RWPE2 (cell line): ENCODE results near the gene PCDHB13.
A peak's percentile ranks its signal among the peaks of the same experiment; 100 is the strongest.
"Not testable (repeated sequence)": the region's sequence is repeated elsewhere in the genome, so short reads cannot be mapped to it uniquely, and the experiment has no call there.

Source experiments
- ATAC-seq: fragments of 200-7000 bp; cut with Tn5 transposase; 3 replicates; pipeline ENCODE4 v1.9.1; 2021; ENCODE audit warnings: low read depth
- DNase-seq: peaks from one replicate; pipeline ENCODE4 v3.0.0-alpha.2; 2020; ENCODE audit warnings: low spot score
- H3K27ac ChIP-seq: fragments of 450-650 bp; 2 replicates; pipeline ENCODE4 v1.5.1; 2017; ENCODE audit warnings: mild to moderate bottlenecking; ENCODE audit not compliant: poor library complexity, severe bottlenecking
- H3K27me3 ChIP-seq: fragments of 250-450 bp; sonication (Bioruptor Pico); 2 replicates; pipeline ENCODE4 v1.5.1; 2021; ENCODE audit warnings: mild to moderate bottlenecking, moderate library complexity; ENCODE audit not compliant: insufficient read depth, poor library complexity, severe bottlenecking
- H3K36me3 ChIP-seq: fragments of 250-450 bp; sonication (Bioruptor Pico); 2 replicates; pipeline ENCODE4 v1.5.1; 2020; ENCODE audit warnings: low read depth, mild to moderate bottlenecking, moderate library complexity
- H3K4me1 ChIP-seq: fragments of 250-450 bp; sonication (Bioruptor Pico); 2 replicates; pipeline ENCODE4 v1.5.1; 2021; ENCODE audit warnings: mild to moderate bottlenecking, moderate library complexity; ENCODE audit not compliant: insufficient read depth, poor library complexity, severe bottlenecking
- H3K4me3 ChIP-seq: fragments of 250-450 bp; sonication (Bioruptor Pico); 2 replicates; pipeline ENCODE4 v1.5.1; 2021; ENCODE audit warnings: mild to moderate bottlenecking, moderate library complexity; ENCODE audit not compliant: severe bottlenecking
- H3K9me3 ChIP-seq: fragments of 250-450 bp; sonication (Bioruptor Pico); 2 replicates; pipeline ENCODE4 v1.5.1; 2021; ENCODE audit warnings: mild to moderate bottlenecking, moderate library complexity; ENCODE audit not compliant: severe bottlenecking
- TF ChIP-seq, protein P1 (sequence below): fragments of 450-650 bp; IDR thresholded peaks from one replicate; pipeline ENCODE4 v1.5.1; 2017; ENCODE audit warnings: mild to moderate bottlenecking, moderate library complexity; ENCODE audit not compliant: poor library complexity, severe bottlenecking

The PCDHB13 gene

DNA sequence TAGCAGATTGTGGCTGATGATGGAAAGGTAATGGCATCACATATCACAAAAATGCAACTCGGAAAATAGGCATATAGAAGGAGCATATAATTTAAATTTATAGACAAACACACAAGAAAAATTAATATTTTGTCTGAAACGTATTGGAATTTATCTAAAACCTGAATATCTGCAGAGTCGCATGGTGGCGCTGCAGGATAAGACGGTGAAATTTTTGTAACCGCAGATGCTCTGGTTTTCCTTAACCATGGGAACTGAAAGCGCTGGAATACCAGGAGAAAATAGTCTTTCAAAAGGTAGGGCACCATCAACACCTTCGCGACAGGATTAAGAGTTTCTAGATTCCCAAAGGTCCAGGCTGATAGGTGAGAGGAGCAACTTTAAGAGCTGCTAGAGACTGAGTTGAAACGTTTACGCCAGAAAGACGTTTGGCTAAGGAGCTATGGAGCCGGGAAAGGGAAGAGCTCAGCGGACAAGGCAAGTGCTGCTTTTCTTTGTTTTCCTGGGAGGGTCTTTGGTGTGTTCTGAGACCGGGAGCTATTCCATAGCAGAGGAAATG is 20.5 kb downstream of the PCDHB13 start:
- DNase-seq (no peak), ATAC-seq (no peak)
- H3K9me3 ChIP-seq: peaks cover 10% of the 10 kb centered on the region
- H3K36me3 ChIP-seq: no peaks in the 10 kb centered on the region
- no peak overlapping the region for H3K27ac ChIP-seq
- peaks cover 16% of the 10 kb centered on the region for H3K27me3 ChIP-seq
- TF ChIP-seq, protein P1, sequence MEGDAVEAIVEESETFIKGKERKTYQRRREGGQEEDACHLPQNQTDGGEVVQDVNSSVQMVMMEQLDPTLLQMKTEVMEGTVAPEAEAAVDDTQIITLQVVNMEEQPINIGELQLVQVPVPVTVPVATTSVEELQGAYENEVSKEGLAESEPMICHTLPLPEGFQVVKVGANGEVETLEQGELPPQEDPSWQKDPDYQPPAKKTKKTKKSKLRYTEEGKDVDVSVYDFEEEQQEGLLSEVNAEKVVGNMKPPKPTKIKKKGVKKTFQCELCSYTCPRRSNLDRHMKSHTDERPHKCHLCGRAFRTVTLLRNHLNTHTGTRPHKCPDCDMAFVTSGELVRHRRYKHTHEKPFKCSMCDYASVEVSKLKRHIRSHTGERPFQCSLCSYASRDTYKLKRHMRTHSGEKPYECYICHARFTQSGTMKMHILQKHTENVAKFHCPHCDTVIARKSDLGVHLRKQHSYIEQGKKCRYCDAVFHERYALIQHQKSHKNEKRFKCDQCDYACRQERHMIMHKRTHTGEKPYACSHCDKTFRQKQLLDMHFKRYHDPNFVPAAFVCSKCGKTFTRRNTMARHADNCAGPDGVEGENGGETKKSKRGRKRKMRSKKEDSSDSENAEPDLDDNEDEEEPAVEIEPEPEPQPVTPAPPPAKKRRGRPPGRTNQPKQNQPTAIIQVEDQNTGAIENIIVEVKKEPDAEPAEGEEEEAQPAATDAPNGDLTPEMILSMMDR: peak; percentile 43
- H3K4me3 ChIP-seq: no peak overlapping the region
- no peaks in the 10 kb centered on the region for H3K4me1 ChIP-seq

DNA sequence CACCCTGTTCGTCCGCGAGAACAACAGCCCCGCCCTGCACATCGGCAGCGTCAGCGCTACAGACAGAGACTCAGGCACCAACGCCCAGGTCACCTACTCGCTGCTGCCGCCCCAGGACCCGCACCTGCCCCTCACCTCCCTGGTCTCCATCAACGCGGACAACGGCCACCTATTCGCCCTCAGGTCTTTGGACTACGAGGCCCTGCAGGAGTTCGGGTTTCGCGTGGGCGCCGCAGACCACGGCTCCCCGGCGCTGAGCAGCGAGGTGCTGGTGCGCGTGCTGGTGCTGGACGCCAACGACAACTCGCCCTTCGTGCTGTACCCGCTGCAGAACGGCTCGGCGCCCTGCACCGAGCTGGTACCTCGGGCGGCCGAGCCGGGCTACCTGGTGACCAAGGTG is 22.2 kb downstream of the PCDHB13 start:
- H3K27ac ChIP-seq, ATAC-seq, H3K4me1 ChIP-seq, H3K36me3 ChIP-seq, DNase-seq, H3K4me3 ChIP-seq: not testable (repeated sequence)
- Histone ChIP-seq H3K9me3 (peaks cover 16% of the 10 kb centered on the region), H3K27me3 (peaks cover 24% of the 10 kb centered on the region)

DNA sequence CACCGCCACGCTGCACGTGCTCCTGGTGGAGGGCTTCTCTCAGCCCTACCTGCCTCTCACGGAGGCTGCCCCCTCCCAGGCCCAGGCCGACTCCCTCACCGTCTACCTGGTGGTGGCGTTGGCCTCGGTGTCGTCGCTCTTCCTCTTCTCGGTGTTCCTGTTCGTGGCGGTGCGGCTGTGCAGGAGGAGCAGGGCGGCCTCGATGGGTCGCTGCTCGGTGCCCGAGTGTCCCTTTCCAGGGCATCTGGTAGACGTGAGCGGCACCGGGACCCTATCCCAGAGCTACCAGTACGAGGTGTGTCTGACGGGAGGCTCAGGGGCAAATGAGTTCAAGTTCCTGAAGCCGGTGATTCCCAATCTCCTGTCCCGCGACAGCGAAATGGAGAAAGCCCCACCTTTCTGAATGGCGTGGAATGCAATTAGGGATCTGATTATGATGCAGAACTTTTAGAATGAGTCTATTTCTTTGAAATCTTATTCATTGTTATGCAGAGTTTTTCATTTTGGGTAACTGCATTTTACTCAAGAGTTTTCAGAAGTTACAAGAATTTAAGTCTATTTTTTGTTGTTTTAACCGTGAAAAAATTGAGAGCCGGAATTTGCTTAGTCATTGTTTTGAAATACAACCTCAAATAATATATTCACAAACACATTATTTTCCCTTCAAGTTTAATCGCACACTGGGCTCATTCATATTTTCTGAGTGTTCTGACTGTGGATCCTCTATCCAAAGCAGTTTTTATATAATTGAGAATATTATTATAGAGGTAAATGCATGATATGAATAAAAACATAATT is 23.0 kb downstream of the PCDHB13 start:
- H3K36me3 ChIP-seq: no peaks in the 10 kb centered on the region
- DNase-seq: no peak
- H3K4me3 ChIP-seq: no peak overlapping the region
- no peaks in the 10 kb centered on the region for H3K4me1 ChIP-seq
- H3K27ac ChIP-seq: no peak overlapping the region
- H3K27me3 ChIP-seq: peaks cover 24% of the 10 kb centered on the region
- TF ChIP-seq, protein P1: no peak
- no peak for ATAC-seq
- peaks cover 16% of the 10 kb centered on the region for H3K9me3 ChIP-seq

DNA sequence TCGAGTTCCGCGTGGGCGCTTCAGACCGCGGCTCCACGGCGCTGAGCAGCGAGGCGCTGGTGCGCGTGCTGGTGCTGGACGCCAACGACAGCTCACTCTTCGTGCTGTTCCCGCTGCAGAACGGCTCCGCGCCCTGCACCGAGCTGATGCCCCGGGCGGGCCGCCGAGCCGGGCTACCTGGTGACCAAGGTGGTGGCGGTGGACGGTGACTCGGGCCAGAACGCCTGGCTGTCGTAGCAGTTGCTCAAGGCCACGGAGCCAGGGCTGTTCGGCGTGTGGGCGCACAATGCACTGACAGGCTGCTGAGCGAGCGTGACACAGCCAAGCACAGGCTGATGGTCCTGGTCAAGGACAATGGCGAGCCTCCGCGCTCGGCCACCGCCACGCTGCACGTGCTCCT is 27.8 kb downstream of the PCDHB13 start:
- no peak overlapping the region for H3K27ac ChIP-seq
- no peaks in the 10 kb centered on the region for H3K36me3 ChIP-seq
- TF ChIP-seq, protein P1: no peak
- H3K4me1 ChIP-seq: no peaks in the 10 kb centered on the region
- peaks cover 15% of the 10 kb centered on the region for H3K27me3 ChIP-seq
- ATAC-seq (no peak), DNase-seq (no peak)
- H3K9me3 ChIP-seq: peaks cover 20% of the 10 kb centered on the region
- no peak overlapping the region for H3K4me3 ChIP-seq

DNA sequence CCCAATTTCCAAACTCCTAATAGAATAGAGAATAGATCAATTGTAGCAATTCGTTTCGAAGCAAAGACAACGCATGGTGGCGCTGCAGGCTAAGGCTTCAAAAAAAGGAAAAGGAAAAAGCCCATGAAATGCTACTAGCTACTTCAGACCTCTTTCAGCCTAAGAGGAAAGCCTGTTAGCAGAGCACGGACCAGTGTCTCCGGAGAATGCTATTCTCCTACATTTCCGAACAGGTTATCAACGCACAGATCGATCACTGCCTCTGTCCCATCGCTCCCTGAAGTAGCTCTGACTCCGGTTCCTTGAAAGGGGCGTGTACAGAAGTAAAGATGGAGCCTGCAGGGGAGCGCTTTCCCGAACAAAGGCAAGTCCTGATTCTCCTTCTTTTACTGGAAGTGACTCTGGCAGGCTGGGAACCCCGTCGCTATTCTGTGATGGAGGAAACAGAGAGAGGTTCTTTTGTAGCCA is 31.6 kb downstream of the PCDHB13 start, which contains the start of gene PCDHB15:
Gene PCDHB15 (plus strand): TSS at position 146 of the 468 bp plus-strand sequence. CDS start 184 bp downstream, at position 330.
- Histone ChIP-seq H3K27me3 (peaks cover 6% of the 10 kb centered on the region), H3K4me1 (no peaks in the 10 kb centered on the region), H3K4me3 (no peak within 1 kb of the TSS), H3K27ac (no peak within 1 kb of the TSS), H3K9me3 (peaks cover 28% of the 10 kb centered on the region), H3K36me3 (no peaks in the 10 kb centered on the region)
- DNase-seq (no peak), ATAC-seq (no peak)
- TF ChIP-seq, protein P1: no peak

DNA sequence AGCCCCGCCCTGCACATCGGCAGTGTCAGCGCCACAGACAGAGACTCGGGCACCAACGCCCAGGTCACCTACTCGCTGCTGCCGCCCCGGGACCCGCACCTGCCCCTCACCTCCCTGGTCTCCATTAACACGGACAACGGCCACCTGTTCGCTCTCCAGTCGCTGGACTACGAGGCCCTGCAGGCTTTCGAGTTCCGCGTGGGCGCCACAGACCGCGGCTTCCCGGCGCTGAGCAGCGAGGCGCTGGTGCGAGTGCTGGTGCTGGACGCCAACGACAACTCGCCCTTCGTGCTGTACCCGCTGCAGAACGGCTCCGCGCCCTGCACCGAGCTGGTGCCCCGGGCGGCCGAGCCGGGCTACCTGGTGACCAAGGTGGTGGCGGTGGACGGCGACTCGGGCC is 33.3 kb downstream of the PCDHB13 start:
- not testable (repeated sequence) for DNase-seq, ATAC-seq, H3K4me3 ChIP-seq, H3K4me1 ChIP-seq, H3K36me3 ChIP-seq, H3K27me3 ChIP-seq, H3K27ac ChIP-seq
- peaks cover 24% of the 10 kb centered on the region for H3K9me3 ChIP-seq

DNA sequence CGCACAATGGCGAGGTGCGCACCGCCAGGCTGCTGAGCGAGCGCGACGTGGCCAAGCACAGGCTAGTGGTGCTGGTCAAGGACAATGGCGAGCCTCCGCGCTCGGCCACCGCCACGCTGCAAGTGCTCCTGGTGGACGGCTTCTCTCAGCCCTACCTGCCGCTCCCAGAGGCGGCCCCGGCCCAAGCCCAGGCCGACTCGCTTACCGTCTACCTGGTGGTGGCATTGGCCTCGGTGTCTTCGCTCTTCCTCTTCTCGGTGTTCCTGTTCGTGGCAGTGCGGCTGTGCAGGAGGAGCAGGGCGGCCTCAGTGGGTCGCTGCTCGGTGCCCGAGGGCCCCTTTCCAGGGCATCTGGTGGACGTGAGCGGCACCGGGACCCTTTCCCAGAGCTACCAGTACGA is 33.7 kb downstream of the PCDHB13 start:
- peaks cover 28% of the 10 kb centered on the region for H3K9me3 ChIP-seq
- H3K4me3 ChIP-seq, H3K27me3 ChIP-seq: not testable (repeated sequence)

More for the DNA sequence above, 33.7 kb downstream of the PCDHB13 start:
- not testable (repeated sequence) for H3K36me3 ChIP-seq, H3K4me1 ChIP-seq, DNase-seq, ATAC-seq, H3K27ac ChIP-seq
